Heart left ventricle (tissue), 16 donors: ENCODE data around the gene FAAH. TPM values are rescaled to one million over a fixed set of nuclear protein-coding genes. Genes with fewer than 3 reads are reported as not detected.

Experiments used
- ATAC-seq, 4 donors: fragments of 200-7000 bp; cut with Tn5 transposase; one replicate each; pipeline ENCODE4 v1.9.1; 2020 to 2022; ENCODE audit warnings: moderate library complexity in 4 of 4, mild to moderate bottlenecking in 3 of 4, moderate number of reproducible peaks in 1 of 4
- DNase-seq, 5 donors: peaks; one replicate each; pipeline ENCODE4 v3.0.0-alpha.2; 2020
- H3K27ac ChIP-seq, 12 donors: fragments of 200-600 bp; sonication (generic) in 4 of 12; one replicate each; pipeline versions ENCODE4 v1.5.0 to v1.8.0; 2016 to 2022; ENCODE audit warnings: mild to moderate bottlenecking in 2 of 12
- H3K27me3 ChIP-seq, 9 donors: fragments of 200-600 bp; sonication (generic) in 2 of 9; one replicate each; pipeline versions ENCODE4 v1.5.1 to v1.8.0; 2016 to 2022; ENCODE audit warnings: mild to moderate bottlenecking in 3 of 9
- H3K36me3 ChIP-seq, 9 donors: fragments of 200-600 bp; sonication (generic) in 2 of 9; one replicate each; pipeline versions ENCODE4 v1.5.0 to v1.8.0; 2018 to 2022; ENCODE audit warnings: mild to moderate bottlenecking in 2 of 9
- H3K4me1 ChIP-seq, 12 donors: fragments of 200-600 bp; sonication (generic) in 4 of 12; one replicate each; pipeline versions ENCODE4 v1.5.0 to v1.8.0; 2016 to 2022; ENCODE audit warnings: mild to moderate bottlenecking in 3 of 12
- H3K4me3 ChIP-seq, 12 donors: fragments of 200-600 bp; sonication (generic) in 4 of 12; one replicate each; pipeline versions ENCODE4 v1.5.0 to v1.8.0; 2017 to 2022; ENCODE audit warnings: mild to moderate bottlenecking in 9 of 12, moderate library complexity in 4 of 12
- H3K9me3 ChIP-seq, 12 donors: fragments of 200-600 bp; sonication (generic) in 4 of 12; one replicate each; pipeline versions ENCODE4 v1.5.0 to v1.8.0; 2016 to 2022; ENCODE audit warnings: mild to moderate bottlenecking in 1 of 12
- POLR2A ChIP-seq, 2 donors: fragments of 450-650 bp; IDR thresholded peaks; one replicate each; pipeline ENCODE4 v1.6.1; 2017; ENCODE audit warnings: antibody characterized with exemption in 2 of 2, mild to moderate bottlenecking in 2 of 2, moderate library complexity in 2 of 2
- WGBS, 4 donors: extraction: QIAGEN DNeasy Blood & Tissue Kit in 2 of 4; methylation state at CpG; one replicate each; pipeline versions ENCODE4 v1.1.5 to v1.1.7; 2013 to 2018; 5-methylcytosine and 5-hydroxymethylcytosine counted together
- intact Hi-C, 10 donors: fragments of 100-400 bp; cut with DNase I; formaldehyde crosslinking; loops; one replicate each; pipeline versions ENCODE4 v1.11.1 to v1.14.2; 2022
- polyA plus RNA-seq, 2 donors: library from polyadenylated mRNA; stranded (reverse); fragments of 200-250 nt; gene quantifications; one replicate each; pipeline ENCODE4 v1.2.3, GENCODE V29; 2013
- total RNA-seq, 9 donors: library from RNA; depleted of rRNA in 2 of 9; stranded (reverse); fragments of >200 nt in 2 of 9; fragmentation: NEBNext Ultra II Directional in 3 of 9; extraction: Animal tissue kit (Norgen Biotek cat#: 25700) in 3 of 9; gene quantifications; one replicate each; pipeline versions ENCODE4 v1.1.0 to v1.2.4, GENCODE V29; 2016 to 2023
- TF ChIP-seq, protein P1 (sequence below), 12 donors: fragments of 200-600 bp; sonication (generic) in 4 of 12; IDR thresholded peaks; one replicate each; pipeline versions ENCODE4 v1.5.0 to v1.8.0; 2018 to 2022; ENCODE audit warnings: antibody characterized with exemption in 12 of 12, mild to moderate bottlenecking in 5 of 12
- donor health status: ischemic (EF 13 %, LVEDD 7.1; RV severe dilation, severe dysfunction).
- donor health status: healthy with polysubstance abuse.
- donor health status: DM: no; HTN: yes; CAD: no.
- donor health status: DM: no; HTN: no; CAD: no.
- donor health status: ischemic (EF 25% LVEDD 6.9; RV normal size, moderate dysfunction).
- donor health status: ischemic (EF 25% LVEDD 5.7; RV mildly dilated, moderate dysfunction).
- donor health status: healthy.
- donor health status: DM: yes; HTN: yes; CAD: no.
- donor health status: ischemic (EF 35%, LVEDD 5.7; RV mildly dilated, moderate dysfunction).
- donor health status: nonischemic (EF 11% LVEDD 7.7; RV severe dilation, severe dysfunction).
- donor health status: DM: yes; HTN: yes; CAD: no.
- donor health status: PGD.
- donor health status: ischemic (EF 29% LVEDD 5.4; RV normal size, mild dysfunction).
- donor health status: nonischemic (EF 23%, LVEDD 6.1; RV moderate dilation, normal function).

Gene FAAH
- total and polyA plus RNA-seq, 11 donors: 1.9 to 8.0 (median 3.5) TPM

DNA sequence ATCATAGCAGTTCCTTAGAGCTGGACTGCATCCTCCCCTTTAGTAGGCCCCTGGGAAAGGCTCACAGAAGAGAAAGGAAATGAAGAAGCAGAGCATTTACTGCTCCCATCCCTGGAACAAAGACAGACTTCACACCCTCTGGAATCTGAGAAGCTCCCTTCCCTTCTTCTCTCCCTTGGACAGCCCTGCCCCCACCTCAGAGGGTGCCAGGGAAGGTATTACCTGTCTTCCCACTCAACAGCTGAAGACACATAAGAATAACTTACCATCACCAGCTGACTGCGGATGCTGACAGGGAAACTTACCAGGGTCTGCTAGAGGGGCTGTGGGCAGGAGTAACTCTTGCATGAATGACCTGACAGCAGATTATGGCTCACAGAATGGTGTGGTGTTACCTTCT, 14.1 kb upstream of the FAAH start:
- TF ChIP-seq, protein P1, sequence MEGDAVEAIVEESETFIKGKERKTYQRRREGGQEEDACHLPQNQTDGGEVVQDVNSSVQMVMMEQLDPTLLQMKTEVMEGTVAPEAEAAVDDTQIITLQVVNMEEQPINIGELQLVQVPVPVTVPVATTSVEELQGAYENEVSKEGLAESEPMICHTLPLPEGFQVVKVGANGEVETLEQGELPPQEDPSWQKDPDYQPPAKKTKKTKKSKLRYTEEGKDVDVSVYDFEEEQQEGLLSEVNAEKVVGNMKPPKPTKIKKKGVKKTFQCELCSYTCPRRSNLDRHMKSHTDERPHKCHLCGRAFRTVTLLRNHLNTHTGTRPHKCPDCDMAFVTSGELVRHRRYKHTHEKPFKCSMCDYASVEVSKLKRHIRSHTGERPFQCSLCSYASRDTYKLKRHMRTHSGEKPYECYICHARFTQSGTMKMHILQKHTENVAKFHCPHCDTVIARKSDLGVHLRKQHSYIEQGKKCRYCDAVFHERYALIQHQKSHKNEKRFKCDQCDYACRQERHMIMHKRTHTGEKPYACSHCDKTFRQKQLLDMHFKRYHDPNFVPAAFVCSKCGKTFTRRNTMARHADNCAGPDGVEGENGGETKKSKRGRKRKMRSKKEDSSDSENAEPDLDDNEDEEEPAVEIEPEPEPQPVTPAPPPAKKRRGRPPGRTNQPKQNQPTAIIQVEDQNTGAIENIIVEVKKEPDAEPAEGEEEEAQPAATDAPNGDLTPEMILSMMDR (IDR thresholded peaks at IDR 0.05): no peak
- no peak for TF ChIP-seq POLR2A (IDR thresholded peaks at IDR 0.05)
- intact Hi-C loops: no loop called here

DNA sequence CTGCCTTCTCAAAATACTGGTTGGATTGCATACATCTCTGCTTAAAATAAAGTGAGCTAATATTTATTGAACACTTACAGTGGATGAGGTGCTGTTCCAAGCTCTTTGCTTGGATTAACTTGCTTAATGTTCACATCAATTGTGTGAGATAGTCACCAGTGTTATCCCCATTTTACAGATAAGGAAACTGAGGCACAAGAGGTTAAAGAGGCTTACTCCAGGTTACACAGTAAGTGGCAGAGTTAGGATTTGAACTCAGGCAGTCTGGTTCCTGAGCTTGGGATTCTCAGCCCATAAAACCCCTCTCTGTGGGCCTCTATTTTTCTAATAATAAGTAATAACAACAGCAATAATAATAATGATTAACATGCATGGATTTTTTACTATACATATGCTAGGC, 13.6 kb upstream of the FAAH start:
- no peak for ATAC-seq
- intact Hi-C loops: no loop called here
- no peak overlapping the region for H3K27ac ChIP-seq
- no peaks in the 10 kb centered on the region for H3K4me1 ChIP-seq
- H3K4me3 ChIP-seq: no peak overlapping the region
- DNase-seq: no peak
- no peaks in the 10 kb centered on the region for H3K27me3 ChIP-seq
- TF ChIP-seq, protein P1 (IDR thresholded peaks at IDR 0.05): no peak
- no peak for TF ChIP-seq POLR2A (IDR thresholded peaks at IDR 0.05)
- peaks cover 0 to 7% (median 0%) of the 10 kb centered on the region in 12 donors for H3K9me3 ChIP-seq
- no peaks in the 10 kb centered on the region for H3K36me3 ChIP-seq

More for the DNA sequence above, 14.1 kb upstream of the FAAH start:
- Histone ChIP-seq H3K27ac (no peak overlapping the region), H3K4me3 (no peak overlapping the region), H3K27me3 (no peaks in the 10 kb centered on the region), H3K4me1 (no peaks in the 10 kb centered on the region), H3K9me3 (peaks cover 0 to 7% (median 0%) of the 10 kb centered on the region in 12 donors), H3K36me3 (no peaks in the 10 kb centered on the region)
- 91 to 100% (median 99%) methylated on average over 1 of the region's 1 CpG for WGBS, 4 donors
- ATAC-seq (no peak), DNase-seq (no peak)

DNA sequence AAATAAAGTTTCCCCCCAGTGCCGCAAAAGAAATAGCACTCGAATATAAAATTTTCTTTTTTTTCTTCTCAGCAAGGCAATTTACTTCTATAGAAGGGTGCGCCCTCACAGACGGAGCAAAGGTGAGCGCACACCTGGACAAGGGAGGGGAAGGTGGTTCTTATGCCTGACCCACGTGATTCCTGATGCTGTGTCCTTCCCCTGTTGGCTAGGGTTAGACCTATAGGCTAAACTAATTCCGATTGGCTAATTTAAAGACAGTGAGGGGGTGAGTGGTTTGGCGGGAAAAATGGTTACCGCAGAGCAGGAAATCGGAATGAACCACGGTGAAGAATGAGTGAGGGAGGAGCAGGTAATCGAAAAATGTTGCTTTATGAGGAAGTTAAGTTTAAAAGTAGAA, 607 bp upstream of the FAAH start:
- no peaks in the 10 kb centered on the region for H3K36me3 ChIP-seq
- intact Hi-C loops: no loop called here
- 89 to 93% (median 92%) methylated on average over 12 of the region's 12 CpGs for WGBS, 4 donors
- ATAC-seq: no peak
- H3K9me3 ChIP-seq: peaks cover 0 to 18% (median 8%) of the 10 kb centered on the region in 12 donors
- H3K27ac ChIP-seq: no peak overlapping the region
- peaks cover 0 to 12% (median 0%) of the 10 kb centered on the region in 9 donors for H3K27me3 ChIP-seq
- H3K4me1 ChIP-seq: peaks cover 0 to 18% (median 12%) of the 10 kb centered on the region in 12 donors
- TF ChIP-seq POLR2A (IDR thresholded peaks at IDR 0.05): no peak
- TF ChIP-seq, protein P1 (IDR thresholded peaks at IDR 0.05): no peak
- DNase-seq: no peak
- peak overlapping the region in 2 of 12 donors; percentile 41 to 55 for H3K4me3 ChIP-seq

DNA sequence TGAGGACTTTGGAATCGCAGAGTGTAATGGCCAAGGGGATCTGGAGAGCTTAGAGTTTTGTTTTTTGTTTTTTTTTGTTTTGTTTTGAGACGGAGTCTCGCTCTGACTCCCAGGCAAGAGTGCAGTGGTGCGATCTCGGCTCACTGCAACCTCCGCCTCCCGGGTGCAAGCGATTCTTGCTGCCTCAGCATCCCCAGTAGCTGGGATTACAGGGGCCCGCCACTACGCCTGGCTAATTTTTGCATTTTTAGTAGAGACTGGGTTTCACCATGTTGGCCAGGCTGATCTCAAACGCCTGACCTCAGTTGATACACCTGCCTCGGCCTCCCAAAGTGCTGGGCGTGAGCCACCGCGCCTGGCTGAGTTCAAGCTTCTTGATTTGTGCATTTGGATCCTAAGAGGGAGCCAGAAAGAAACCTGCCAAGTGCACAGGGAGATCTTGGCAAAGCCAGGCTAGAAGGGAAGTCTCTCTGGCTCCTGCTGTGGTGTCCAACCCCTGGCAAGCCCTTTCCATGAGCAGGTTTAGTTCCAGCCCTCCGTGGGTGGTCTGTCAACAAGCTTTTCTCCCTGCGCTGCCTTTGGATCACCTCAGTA, 852 bp downstream of the FAAH start:
- Histone ChIP-seq H3K27me3 (peaks cover 0 to 12% (median 0%) of the 10 kb centered on the region in 9 donors), H3K4me1 (peaks cover 0 to 19% (median 13%) of the 10 kb centered on the region in 12 donors), H3K36me3 (no peaks in the 10 kb centered on the region), H3K9me3 (peaks cover 0 to 18% (median 8%) of the 10 kb centered on the region in 12 donors), H3K4me3 (peak overlapping the region; percentile 34 to 63 (median 52)), H3K27ac (no peak overlapping the region)
- TF ChIP-seq, protein P1 (IDR thresholded peaks at IDR 0.05): no peak
- TF ChIP-seq POLR2A (IDR thresholded peaks at IDR 0.05): no peak
- DNase-seq: no peak
- intact Hi-C loops: no loop called here
- ATAC-seq: peak in 3 of 4 donors; percentile 10 to 37 (median 12)
- WGBS, 4 donors: 52 to 63% (median 58%) methylated on average over 13 to 17 of the region's 17 CpGs
